NCI-H2196 (cell line): Measurements from ENCODE around the gene IRF2BPL.

Experiments used
- DNase-seq: peaks from one replicate; lab custom pipeline; 2025; ENCODE audit not compliant: unreplicated experiment; lab: John Stamatoyannopoulos, UW

The IRF2BPL gene

GRCh38 chr14:77028384-77029231 lies at the start of gene IRF2BPL:
IRF2BPL (minus strand) TSS chr14:77028708; CDS start chr14:77027792, 916 bp downstream.
- DNase-seq: peak; percentile 96

- DNase-seq: no peak
Measured at GRCh38 chr14:77077040-77077439, 48.5 kb upstream of the IRF2BPL start.

GRCh38 chr14:77076113-77076631 lies 47.7 kb upstream of the IRF2BPL start:
- no peak for DNase-seq

GRCh38 chr14:77074969-77075368 lies 46.5 kb upstream of the IRF2BPL start:
- no peak for DNase-seq

GRCh38 chr14:77071938-77072388 lies 43.5 kb upstream of the IRF2BPL start:
- DNase-seq: no peak

GRCh38 chr14:77069551-77069950 lies 41.0 kb upstream of the IRF2BPL start:
- no peak for DNase-seq

- no peak for DNase-seq
Measured at GRCh38 chr14:77068517-77069200, 40.2 kb upstream of the IRF2BPL start.

GRCh38 chr14:77067632-77068516 lies 39.4 kb upstream of the IRF2BPL start:
- peak; percentile 84 for DNase-seq

- DNase-seq: no peak
Measured at GRCh38 chr14:77066578-77067172, 38.2 kb upstream of the IRF2BPL start.

GRCh38 chr14:77065851-77066577 lies 37.5 kb upstream of the IRF2BPL start:
- DNase-seq: no peak

GRCh38 chr14:77064521-77065178 lies 36.1 kb upstream of the IRF2BPL start:
- DNase-seq: no peak

GRCh38 chr14:77063571-77064171 lies 35.2 kb upstream of the IRF2BPL start:
- DNase-seq: no peak

- no peak for DNase-seq
Measured at GRCh38 chr14:77062261-77062660, 33.8 kb upstream of the IRF2BPL start.

- no peak for DNase-seq
Measured at GRCh38 chr14:77061630-77062257, 33.2 kb upstream of the IRF2BPL start.

- no peak for DNase-seq
Measured at GRCh38 chr14:77059276-77059915, 30.9 kb upstream of the IRF2BPL start.

- DNase-seq: no peak
Measured at GRCh38 chr14:77058785-77059184, 30.3 kb upstream of the IRF2BPL start.

GRCh38 chr14:77058117-77058516 lies 29.6 kb upstream of the IRF2BPL start:
- no peak for DNase-seq

- no peak for DNase-seq
Measured at GRCh38 chr14:77055981-77056380, 27.5 kb upstream of the IRF2BPL start.
